ENCODE measurements around the gene MAN2C1.
"Not testable (repeated sequence)": the region's sequence is repeated elsewhere in the genome, so short reads cannot be mapped to it uniquely, and the experiment has no call there.

The MAN2C1 gene

GRCh38 chr15:75348034-75348561 is 20.3 kb downstream of the MAN2C1 start:
- DNase-seq (ENCODE audit: low read depth): no peak
- H3K4me3 ChIP-seq (ENCODE audit: control insufficient read depth, low read depth, low read length): peak overlapping the region; percentile 70
- TF ChIP-seq, protein P1, sequence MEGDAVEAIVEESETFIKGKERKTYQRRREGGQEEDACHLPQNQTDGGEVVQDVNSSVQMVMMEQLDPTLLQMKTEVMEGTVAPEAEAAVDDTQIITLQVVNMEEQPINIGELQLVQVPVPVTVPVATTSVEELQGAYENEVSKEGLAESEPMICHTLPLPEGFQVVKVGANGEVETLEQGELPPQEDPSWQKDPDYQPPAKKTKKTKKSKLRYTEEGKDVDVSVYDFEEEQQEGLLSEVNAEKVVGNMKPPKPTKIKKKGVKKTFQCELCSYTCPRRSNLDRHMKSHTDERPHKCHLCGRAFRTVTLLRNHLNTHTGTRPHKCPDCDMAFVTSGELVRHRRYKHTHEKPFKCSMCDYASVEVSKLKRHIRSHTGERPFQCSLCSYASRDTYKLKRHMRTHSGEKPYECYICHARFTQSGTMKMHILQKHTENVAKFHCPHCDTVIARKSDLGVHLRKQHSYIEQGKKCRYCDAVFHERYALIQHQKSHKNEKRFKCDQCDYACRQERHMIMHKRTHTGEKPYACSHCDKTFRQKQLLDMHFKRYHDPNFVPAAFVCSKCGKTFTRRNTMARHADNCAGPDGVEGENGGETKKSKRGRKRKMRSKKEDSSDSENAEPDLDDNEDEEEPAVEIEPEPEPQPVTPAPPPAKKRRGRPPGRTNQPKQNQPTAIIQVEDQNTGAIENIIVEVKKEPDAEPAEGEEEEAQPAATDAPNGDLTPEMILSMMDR (IDR thresholded peaks at IDR 0.05; ENCODE audit: control insufficient read depth, insufficient read depth, low read depth, low read length, missing control alignments): no peak

DNA sequence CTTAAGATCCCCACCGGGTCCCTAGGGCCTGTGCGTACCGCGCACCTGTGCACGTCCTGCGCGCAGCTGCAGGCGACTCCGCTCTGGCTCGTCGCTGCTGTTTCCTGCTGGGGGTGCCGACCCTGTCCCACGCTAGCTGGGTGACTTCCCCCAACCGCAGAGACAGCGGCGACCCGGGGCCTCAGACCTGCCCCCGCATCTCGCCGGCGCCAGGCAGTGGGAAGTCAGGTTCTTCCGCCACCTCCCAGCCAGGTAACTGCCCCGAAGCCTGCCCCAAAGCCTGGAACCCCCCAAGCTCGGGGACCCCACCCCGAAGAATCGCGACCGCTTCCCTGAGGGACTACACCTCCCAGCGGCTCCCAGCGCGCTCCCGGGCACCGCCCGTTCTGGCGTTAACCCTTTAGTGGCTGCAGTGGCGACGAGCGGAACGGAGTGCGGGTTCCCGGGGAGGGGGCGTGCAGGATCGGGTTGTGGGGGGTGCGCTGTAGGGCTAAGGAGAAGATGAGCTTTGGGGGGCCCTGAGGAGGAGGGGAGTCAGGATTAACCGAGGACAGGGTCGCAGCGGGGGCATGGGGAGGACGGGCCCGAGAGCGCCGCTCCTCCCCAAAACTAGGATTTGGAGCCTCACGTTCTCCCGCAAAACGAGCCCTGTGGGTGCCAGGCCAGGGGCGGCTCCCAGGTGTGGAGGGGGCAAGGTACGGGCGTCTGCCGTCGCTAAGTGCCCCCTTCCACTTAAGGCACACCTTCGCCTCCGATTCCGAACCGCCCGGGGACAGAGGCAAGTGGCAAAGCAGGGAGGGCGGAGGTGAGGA is 21.0 kb downstream of the MAN2C1 start:
- no peak for DNase-seq (ENCODE audit: low read depth)
- TF ChIP-seq, protein P1 (IDR thresholded peaks at IDR 0.05; ENCODE audit: control insufficient read depth, insufficient read depth, low read depth, low read length, missing control alignments): no peak
- H3K4me3 ChIP-seq (ENCODE audit: control insufficient read depth, low read depth, low read length): peak overlapping the region; percentile 70

DNA sequence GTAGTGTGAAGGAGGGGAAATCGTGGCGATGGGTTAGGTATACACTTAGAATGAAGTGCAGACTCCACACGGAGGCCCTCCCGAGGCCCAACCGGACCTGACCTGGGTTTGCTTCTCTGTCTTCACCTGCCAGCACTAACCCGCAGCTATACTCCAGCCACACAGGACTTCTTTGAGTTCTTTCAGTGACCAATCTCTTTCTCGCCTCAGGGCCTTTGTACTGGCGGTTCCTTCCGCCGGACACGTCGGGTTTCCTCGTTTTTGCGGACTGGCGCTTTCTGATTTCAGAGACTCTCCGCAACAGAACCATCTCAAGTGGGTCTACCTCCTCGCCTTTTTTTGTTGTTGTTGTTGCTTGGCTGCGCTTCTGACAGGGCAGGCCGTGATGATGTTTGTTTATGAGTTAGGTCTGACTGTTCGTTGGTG is 21.6 kb downstream of the MAN2C1 start, which contains the start of gene NEIL1:
NEIL1 (plus strand) TSS at position 244 of the 426 bp plus-strand sequence. CDS start 1,867 bp downstream, outside the sequence.
- no peak for DNase-seq (ENCODE audit: low read depth)
- peak within 1 kb of the TSS; percentile 70 for H3K4me3 ChIP-seq (ENCODE audit: control insufficient read depth, low read depth, low read length)
- TF ChIP-seq, protein P1 (IDR thresholded peaks at IDR 0.05; ENCODE audit: control insufficient read depth, insufficient read depth, low read depth, low read length, missing control alignments): no peak

GRCh38 chr15:75343953-75344352 is 24.5 kb downstream of the MAN2C1 start:
- not testable (repeated sequence) for H3K4me3 ChIP-seq (ENCODE audit: control insufficient read depth, low read depth, low read length); DNase-seq (ENCODE audit: low read depth)

GRCh38 chr15:75342221-75342620 is 26.2 kb downstream of the MAN2C1 start:
- no peak for DNase-seq (ENCODE audit: low read depth)
- TF ChIP-seq, protein P1 (IDR thresholded peaks at IDR 0.05; ENCODE audit: control insufficient read depth, insufficient read depth, low read depth, low read length, missing control alignments): no peak
- no peak overlapping the region for H3K4me3 ChIP-seq (ENCODE audit: control insufficient read depth, low read depth, low read length)

DNA sequence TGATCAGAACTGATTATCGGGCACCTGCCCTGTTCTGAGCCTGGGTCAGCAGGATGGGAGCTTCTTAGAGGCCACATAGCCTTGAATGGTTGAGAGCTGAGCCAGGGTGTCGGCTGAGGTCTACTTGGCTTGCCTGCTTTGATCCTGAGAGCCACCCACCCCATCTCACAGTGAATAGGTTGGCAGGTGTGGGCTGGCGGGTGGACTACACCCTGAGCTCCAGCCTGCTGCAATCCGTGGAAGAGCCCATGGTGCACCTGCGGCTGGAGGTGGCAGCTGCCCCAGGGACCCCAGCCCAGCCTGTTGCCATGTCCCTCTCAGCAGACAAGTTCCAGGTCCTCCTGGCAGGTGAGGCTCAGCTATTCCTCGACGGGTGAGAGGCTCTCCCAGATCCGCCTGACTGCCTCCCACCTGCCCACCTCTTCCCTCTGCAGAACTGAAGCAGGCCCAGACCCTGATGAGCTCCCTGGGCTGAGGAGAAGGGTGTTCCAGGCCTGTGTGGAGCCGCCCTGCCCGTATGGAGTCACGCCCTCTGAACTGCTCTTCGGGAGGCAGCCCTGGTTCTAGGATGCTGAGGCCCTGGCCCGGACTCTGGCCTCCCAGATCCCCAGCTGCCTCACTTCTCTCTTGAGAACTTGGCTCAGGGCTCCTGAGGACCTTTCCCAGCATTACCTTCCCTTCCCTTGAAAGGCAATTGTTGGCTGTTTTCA is 28.7 kb downstream of the MAN2C1 start:
- no peak for DNase-seq (ENCODE audit: low read depth)
- TF ChIP-seq, protein P1 (IDR thresholded peaks at IDR 0.05; ENCODE audit: control insufficient read depth, insufficient read depth, low read depth, low read length, missing control alignments): no peak
- no peak overlapping the region for H3K4me3 ChIP-seq (ENCODE audit: control insufficient read depth, low read depth, low read length)
